COLO829 (cell line): Measurements from ENCODE around the gene PDRG1.
"Not testable (repeated sequence)": the region's sequence is repeated elsewhere in the genome, so short reads cannot be mapped to it uniquely, and the experiment has no call there.

Experiments
- DNase-seq: peaks from one replicate; pipeline ENCODE4 v3.0.0; 2012; ENCODE audit warnings: low spot score

Gene PDRG1

DNA sequence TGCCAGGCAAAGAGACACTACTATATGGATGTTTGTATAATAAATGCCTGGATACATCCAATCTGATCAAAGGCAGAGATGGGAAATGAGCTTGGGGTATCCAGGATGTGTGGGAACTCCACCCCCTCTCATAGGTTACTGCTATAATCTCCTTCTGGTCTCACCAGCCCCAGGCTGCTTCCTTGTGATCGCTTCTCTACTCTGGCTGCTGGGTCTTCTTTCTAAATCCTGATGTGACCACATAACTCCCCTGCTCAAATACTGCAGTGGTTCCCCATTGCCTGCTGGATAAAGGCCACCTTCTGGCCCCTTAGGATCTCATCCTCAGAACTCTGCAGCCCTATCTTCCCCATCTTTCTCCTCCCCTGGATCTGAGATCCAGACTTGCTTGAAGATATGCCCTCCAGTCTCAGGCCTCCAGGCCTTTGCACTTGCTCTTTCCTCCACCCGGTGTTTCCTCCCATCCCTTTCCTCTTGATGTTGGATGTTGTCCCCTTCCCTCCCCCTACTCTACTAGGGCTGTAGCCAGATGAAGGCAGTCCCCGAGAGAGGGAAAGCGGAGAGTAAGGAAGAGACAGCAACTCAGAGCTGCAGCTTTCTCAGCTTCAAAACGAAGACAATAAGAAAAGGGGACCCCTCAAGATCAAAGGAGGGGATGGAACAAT lies 15.3 kb upstream of the PDRG1 start:
- DNase-seq, result no peak

GRCh38 chr20:31963889-31964288 lies 12.0 kb upstream of the PDRG1 start:
- DNase-seq, result no peak

DNA sequence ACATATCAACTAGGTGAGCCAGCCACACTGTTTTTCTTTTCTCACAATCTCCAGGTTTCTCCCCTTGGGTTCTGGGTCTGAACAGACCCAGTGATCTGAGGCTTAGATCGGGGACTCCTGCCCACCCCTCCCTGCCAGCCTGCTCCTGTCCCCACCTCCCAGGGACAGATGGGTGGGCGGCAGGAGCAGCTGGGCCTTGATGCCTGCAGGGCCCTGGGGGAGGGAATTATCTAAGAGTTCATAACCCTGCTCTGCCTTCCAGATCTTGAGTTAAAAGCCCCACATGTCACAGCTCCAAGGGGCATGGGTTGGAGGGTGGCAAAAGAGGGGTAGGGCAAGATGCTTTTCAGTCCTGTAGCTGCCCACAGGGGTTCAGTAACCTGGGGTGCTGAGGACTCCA lies 10.9 kb upstream of the PDRG1 start:
- DNase-seq, result no peak

DNA sequence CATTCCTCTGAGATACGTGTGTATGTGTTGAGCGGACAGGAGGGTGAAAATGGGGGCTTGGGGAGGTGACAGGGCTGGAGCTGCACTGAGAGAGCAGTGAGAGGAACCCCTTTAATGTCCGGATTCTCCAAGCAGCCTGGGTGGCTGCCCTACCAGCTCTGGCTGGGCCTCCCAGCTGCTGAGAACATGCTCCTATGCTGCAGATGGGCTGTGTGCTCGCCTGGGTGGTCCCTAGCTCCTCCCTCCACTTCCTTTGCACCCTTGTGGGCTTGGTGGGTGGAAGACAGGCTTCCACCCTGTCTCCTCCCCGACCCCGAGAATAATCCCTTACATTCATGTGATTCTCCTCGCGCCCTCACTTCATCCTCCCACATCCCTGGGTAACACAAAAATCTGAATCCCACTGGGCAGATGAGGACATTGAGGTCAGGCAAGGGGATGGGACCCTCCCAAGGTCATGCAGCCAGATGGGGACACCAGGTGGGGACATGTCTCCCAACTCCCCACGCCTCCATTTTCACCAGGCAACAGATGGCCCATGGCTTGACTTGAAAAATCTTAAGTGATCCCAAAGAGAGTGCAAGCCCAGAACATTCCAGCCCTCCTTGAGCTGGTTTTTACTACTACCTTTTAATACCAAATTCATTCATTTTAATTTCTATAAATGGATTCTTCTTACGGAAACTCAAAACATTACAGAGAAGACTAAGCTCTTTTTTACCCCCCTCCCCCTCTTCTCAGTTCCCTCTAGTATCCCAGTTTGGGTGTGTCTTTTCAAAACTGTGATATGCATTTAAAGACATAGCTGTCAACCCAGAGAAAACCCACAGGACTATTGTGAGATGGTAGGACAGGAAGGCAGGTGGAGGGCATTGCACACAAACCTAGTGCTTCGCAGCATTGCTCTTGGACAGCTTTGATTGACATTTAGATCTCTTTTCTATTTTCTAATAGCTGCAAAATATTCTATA lies 5.0 kb upstream of the PDRG1 start:
- no peak for DNase-seq

DNA sequence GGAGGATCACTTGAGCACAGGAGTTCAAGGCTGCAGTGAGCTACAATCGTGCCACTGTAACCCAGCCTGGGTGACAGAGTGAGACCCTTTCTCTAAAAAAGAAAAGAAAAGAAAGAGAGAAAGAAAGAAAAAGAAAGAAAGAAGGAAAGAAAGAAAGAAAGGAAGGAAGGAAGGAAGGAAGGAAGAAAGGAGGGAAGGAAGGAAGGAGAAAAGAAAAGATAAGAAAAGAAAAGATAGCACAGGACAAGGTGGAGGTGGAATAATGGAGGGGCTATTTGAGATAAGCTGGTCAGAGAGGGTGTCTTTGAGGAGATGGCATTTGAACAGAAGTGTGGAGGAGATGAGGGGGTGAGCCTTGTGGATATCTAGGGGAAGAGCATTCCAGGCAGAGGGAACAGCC lies 2.7 kb upstream of the PDRG1 start:
- DNase-seq, result no peak

DNA sequence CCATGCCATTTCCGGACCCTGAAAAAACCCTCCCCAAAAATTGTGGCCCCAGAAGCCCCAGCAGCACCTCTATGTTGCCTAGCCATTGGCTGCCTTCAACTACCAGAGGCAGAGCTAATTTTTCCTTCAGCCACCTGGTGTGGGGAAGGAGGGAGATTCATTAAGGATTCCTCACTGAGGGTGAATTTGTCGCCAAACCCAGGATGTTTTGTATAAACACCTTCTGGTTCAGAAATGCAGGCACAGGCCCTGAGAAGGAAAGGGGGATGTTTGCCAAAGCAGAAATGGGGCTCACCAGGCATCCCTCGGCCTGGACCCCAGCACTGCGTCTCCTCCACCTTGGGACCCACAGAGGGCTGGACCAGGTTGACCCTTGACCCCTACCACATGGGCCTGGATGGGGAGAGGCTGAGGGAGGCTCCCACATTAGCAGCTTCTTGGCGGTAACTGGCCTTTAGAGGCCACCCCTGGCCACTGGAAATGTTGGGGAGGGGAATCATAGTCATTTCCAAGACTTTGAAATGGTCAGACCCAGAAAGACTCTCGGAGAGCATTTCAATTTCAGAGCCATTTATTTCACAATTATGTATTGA lies 1.8 kb upstream of the PDRG1 start:
- DNase-seq, result no peak

GRCh38 chr20:31951203-31951529 lies 680 bp downstream of the PDRG1 start:
- DNase-seq, result no peak

GRCh38 chr20:31949877-31950646 lies 1.8 kb downstream of the PDRG1 start:
- no peak for DNase-seq

- no peak for DNase-seq
These were observed 3.8 kb downstream of the PDRG1 start for GRCh38 chr20:31948008-31948407.

- DNase-seq, result no peak
These were observed 6.1 kb downstream of the PDRG1 start for GRCh38 chr20:31945785-31946184.

DNA sequence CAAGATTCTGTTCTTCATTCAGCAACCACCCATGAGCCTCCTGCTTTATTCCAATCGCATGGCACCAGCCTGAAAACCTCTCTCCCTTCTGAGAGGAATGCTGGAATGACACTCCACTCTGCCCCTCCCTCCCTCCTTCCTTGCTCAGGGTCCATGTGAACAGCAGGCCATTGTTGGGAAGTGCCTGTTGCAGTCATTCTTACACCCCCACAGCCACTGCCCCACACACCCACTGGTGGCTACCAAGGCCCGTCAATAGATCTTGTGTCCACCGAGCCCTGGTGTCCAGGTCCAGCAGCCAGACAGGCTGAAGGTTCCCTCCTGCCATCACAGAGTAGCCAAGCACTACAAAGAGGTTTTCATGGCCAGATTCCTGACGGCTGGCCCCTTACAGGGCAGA lies 6.5 kb downstream of the PDRG1 start:
- no peak for DNase-seq

GRCh38 chr20:31943052-31943471 lies 8.8 kb downstream of the PDRG1 start:
- no peak for DNase-seq

- DNase-seq, result no peak
These were observed 12.2 kb downstream of the PDRG1 start for GRCh38 chr20:31939661-31940060.

- DNase-seq, result no peak
These were observed 14.0 kb downstream of the PDRG1 start for GRCh38 chr20:31937820-31938219.

DNA sequence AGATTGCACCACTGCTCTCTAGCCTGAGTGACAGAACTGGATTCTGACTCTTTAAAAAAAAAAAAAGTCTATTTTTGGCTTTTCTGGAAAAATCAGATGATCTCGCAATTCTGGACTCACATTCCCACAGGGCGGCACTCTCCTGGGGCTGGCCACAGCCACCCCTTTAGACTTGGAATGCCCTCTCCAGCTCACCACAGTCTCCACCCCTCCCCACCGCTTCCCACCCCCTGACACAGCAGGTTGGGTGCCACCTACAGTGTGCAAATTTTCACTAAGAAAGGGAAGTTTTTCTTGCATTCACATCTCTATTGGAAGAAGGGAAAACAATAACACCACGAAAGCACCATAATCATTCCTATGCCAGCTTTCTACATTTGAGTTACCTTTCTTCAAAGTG lies 15.4 kb downstream of the PDRG1 start:
- no peak for DNase-seq

DNA sequence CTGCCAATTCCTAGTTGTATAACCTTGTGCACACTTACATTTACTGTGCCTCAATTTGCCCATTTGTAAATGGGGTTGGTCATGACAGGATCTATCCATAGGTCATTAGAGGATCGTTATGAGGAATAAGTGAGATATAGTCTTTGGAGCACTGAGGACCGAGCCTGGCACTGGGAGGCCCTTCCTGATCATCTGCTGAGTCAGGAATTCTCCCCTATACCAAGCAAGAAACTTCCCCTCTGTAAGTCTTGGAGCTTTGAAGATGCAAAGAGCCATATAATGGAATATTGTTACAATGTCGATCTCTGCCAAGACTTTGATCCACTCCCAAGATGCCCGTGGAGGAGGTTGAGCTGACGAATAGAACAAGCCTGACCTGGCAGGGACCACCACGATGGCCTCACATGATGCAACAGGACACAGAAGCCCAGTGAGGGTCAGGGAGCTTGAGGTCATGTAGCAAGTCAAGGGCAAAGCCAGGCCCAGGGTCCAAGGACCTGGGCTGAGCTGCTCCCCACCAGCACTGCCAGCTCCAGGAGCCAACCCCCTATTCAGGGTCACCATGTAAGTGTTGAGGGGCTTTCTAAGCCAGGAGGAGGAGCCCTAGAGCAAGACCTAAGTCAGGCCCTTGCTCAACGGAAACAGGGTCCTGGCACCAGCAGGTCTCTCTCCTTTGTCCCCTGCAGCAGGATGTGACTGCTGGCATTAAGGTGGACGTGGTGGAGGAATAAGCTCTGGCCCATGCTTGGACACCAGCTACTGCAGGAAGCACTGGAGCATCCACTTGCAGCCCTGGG lies 16.7 kb downstream of the PDRG1 start:
- DNase-seq, result no peak

DNA sequence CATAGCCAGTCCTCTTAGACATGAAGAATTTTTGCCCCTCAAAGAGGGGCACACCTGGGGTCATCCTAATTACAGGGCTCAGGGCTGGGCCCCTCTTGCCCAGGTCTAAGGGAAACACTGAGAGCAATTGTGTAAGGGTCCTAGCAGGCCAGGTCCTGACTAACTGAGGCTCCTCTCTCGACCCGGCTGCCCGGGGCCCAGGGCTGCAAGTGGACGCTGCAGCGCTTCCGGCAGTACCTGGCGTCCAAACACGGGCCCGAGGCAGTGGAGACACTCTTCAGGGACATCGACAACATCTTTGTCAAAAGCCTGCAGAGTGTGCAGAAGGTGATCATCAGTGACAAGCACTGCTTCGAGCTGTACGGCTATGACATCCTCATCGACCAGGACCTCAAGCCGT lies 17.4 kb downstream of the PDRG1 start:
- DNase-seq, result no peak

- no peak for DNase-seq
These were observed 18.1 kb downstream of the PDRG1 start for GRCh38 chr20:31933698-31934097.

GRCh38 chr20:31930779-31931178 lies 21.1 kb downstream of the PDRG1 start:
- DNase-seq, result no peak

DNA sequence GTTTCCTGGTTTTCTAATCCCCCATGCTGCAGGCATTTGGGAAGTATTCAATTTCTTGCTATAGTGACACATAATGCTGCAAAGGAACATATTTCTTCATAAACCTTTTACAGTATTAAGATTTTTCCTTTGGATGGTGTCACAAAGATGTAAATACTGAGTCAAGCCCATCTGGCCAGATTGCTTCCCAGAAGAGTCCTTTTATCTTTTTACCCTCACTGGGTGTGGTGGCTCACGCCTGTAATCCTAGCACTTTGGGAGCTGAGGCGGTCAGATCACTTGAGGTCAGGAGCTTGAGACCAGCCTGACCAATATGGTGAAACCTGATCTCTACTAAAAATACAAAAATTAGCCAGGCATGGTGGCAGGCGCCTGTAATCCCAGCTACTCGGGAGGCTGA lies 22.2 kb downstream of the PDRG1 start:
- not testable (repeated sequence) for DNase-seq

GRCh38 chr20:31927627-31928159 lies 24.2 kb downstream of the PDRG1 start:
- DNase-seq, result no peak
